SU-DHL-6 (cell line): ENCODE data around the gene ANTXRL.

Experiments
- EZH2phosphoT487 ChIP-seq: fragments of 200-600 bp; sonication (generic), shearing (Covaris generic); conservative IDR thresholded peaks from 2 replicates; pipeline ENCODE4 v1.6.1; 2018; ENCODE audit warnings: mild to moderate bottlenecking, antibody characterized with exemption, low read length, moderate library complexity, mixed read lengths
- TF ChIP-seq, protein P1 (sequence below): fragments of 200-600 bp; sonication (generic); IDR thresholded peaks from one replicate; pipeline ENCODE4 v1.5.1; 2017; ENCODE audit warnings: antibody characterized with exemption, mild to moderate bottlenecking, low read length, moderate library complexity; ENCODE audit not compliant: insufficient read depth, poor library complexity, severe bottlenecking

DNA sequence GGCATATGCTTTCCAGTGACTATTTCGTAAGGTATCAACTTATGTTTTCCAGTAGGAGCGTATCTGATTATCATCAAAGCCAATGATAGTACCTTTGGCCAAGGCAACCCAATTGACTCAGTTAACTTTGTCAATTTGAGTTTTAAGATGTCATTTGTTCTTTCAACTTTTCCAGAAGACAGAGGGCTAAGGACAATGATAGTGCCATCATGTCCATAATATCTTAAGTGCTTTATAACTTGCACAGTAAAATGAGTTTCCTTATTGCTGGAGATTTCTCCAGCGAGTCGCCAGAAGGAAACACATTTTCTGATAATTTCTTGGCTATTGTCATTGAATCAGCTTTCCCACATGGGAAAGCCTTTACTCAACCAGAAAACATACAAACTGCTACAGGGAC is 35.0 kb downstream of the ANTXRL start:
- TF ChIP-seq, protein P1, sequence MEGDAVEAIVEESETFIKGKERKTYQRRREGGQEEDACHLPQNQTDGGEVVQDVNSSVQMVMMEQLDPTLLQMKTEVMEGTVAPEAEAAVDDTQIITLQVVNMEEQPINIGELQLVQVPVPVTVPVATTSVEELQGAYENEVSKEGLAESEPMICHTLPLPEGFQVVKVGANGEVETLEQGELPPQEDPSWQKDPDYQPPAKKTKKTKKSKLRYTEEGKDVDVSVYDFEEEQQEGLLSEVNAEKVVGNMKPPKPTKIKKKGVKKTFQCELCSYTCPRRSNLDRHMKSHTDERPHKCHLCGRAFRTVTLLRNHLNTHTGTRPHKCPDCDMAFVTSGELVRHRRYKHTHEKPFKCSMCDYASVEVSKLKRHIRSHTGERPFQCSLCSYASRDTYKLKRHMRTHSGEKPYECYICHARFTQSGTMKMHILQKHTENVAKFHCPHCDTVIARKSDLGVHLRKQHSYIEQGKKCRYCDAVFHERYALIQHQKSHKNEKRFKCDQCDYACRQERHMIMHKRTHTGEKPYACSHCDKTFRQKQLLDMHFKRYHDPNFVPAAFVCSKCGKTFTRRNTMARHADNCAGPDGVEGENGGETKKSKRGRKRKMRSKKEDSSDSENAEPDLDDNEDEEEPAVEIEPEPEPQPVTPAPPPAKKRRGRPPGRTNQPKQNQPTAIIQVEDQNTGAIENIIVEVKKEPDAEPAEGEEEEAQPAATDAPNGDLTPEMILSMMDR, result no peak
- TF ChIP-seq EZH2phosphoT487, result no peak
